GM12878 (cell line): ENCODE measurements around the gene GPX7. TPM values are rescaled to one million over a fixed set of nuclear protein-coding genes. Genes with fewer than 3 reads are reported as not detected.

Experiments used
- ATAC-seq: fragments of 200-7000 bp; cut with Tn5 transposase; 3 replicates; pipeline ENCODE4 v1.9.1; 2020; ENCODE audit warnings: mild to moderate bottlenecking, moderate library complexity
- BruUV-seq: library from RNA; stranded (reverse); fragments of 400-500 nt; replicated peaks from 2 replicates; lab custom pipeline; 2021; lab: Mats Ljungman, UMichigan
- CTCF ChIA-PET: fragments of 300-600 bp; sonication (Branson Sonifier 250); formaldehyde crosslinking; extraction: SDS; loops from one replicate; lab custom pipeline; 2021; ENCODE audit warnings: inconsistent platforms; lab: Yijun Ruan, JAX
- POLR2A ChIA-PET: fragments of 350-600 bp; formaldehyde crosslinking; extraction: SDS; loops from one replicate; lab custom pipeline; 2021; ENCODE audit warnings: inconsistent platforms; lab: Charles Lee
- RAD21 ChIA-PET: fragments of 300-600 bp; sonication (Branson Sonifier 250); formaldehyde crosslinking; loops from one replicate; lab custom pipeline; 2023; ENCODE audit warnings: antibody characterized with exemption; ENCODE audit not compliant: unreplicated experiment; lab: Charles Lee
- SMC1A ChIA-PET: fragments of 300-600 bp; sonication (Branson Sonifier 250); formaldehyde crosslinking; loops from one replicate; lab custom pipeline; 2023; ENCODE audit not compliant: unreplicated experiment, uncharacterized antibody; lab: Charles Lee
- DNase-seq: peaks from one replicate; pipeline ENCODE4 v3.0.0-alpha.2; 2011; ENCODE audit warnings: low read depth, low spot score
- FAIRE-seq: peaks from 3 replicates; lab custom pipeline; 2011; peaks lifted over from hg19 to GRCh38; lab: Jason Lieb, UNC
- H2AFZ ChIP-seq: 2 replicates; pipeline ENCODE4 v1.6.0; 2011; ENCODE audit warnings: low read depth, low read length, control low read depth; ENCODE audit not compliant: control insufficient read depth
- H3K27ac ChIP-seq: 2 replicates; pipeline ENCODE4 v1.5.1; 2011; ENCODE audit warnings: control low read depth; ENCODE audit not compliant: control insufficient read depth, insufficient read depth
- H3K27me3 ChIP-seq, 2 experiments: replicated peaks in 1 of 2; 2 replicates each; pipeline versions ENCODE4 v1.6.0 to v1.6.1; 2011; ENCODE audit warnings: low read length in 1 of 2; ENCODE audit not compliant: control insufficient read depth in 2 of 2, insufficient read depth in 2 of 2
- H3K36me3 ChIP-seq, 2 experiments: 2 replicates each; pipeline ENCODE4 v1.5.1; 2011; ENCODE audit warnings: low read length in 1 of 2; ENCODE audit not compliant: control insufficient read depth in 2 of 2, insufficient read depth in 2 of 2
- H3K4me1 ChIP-seq: 2 replicates; pipeline ENCODE4 v1.6.1; 2011; ENCODE audit warnings: mild to moderate bottlenecking, low read length, moderate library complexity, mixed read lengths; ENCODE audit not compliant: control insufficient read depth, insufficient read depth
- H3K4me2 ChIP-seq: 2 replicates; pipeline ENCODE4 v1.6.0; 2011; ENCODE audit warnings: control low read depth; ENCODE audit not compliant: control insufficient read depth, insufficient read depth
- H3K4me3 ChIP-seq: fragments of 200-600 bp; sonication (generic); 2 replicates; pipeline ENCODE4 v1.5.1; 2016
- H3K79me2 ChIP-seq: 2 replicates; pipeline ENCODE4 v1.6.0; 2011; ENCODE audit warnings: low read length; ENCODE audit not compliant: control insufficient read depth, insufficient read depth
- H3K9ac ChIP-seq: 2 replicates; pipeline ENCODE4 v1.8.0; 2011; ENCODE audit warnings: low read length, control low read depth, mixed read lengths; ENCODE audit not compliant: control insufficient read depth, insufficient read depth
- H3K9me3 ChIP-seq: replicated peaks from 3 replicates; pipeline ENCODE4 v1.5.1; 2011; ENCODE audit warnings: mild to moderate bottlenecking, low read length; ENCODE audit not compliant: control insufficient read depth, insufficient read depth
- H4K20me1 ChIP-seq: 2 replicates; pipeline ENCODE4 v1.6.0; 2011; ENCODE audit not compliant: control insufficient read depth, insufficient read depth
- EGR1 ChIP-seq, 2 experiments: IDR thresholded peaks; 1 replicate in 1 of 2; 2 replicates in 1 of 2; pipeline ENCODE4 v1.6.1; 2011 to 2012; ENCODE audit warnings: low read depth in 2 of 2, low read length in 2 of 2, borderline replicate concordance in 1 of 2, mild to moderate bottlenecking in 1 of 2, moderate library complexity in 1 of 2
- ELK1 ChIP-seq: IDR thresholded peaks from 2 replicates; pipeline ENCODE4 v1.6.1; 2012; ENCODE audit warnings: low read depth, low read length, improper control_type of control experiment
- LARP7 ChIP-seq: fragments of 450-650 bp; IDR thresholded peaks from 2 replicates; pipeline ENCODE4 v1.6.1; 2017; ENCODE audit warnings: mild to moderate bottlenecking
- RELA ChIP-seq: fragments of 450-650 bp; IDR thresholded peaks from 2 replicates; pipeline ENCODE4 v1.8.0; 2014; ENCODE audit warnings: borderline replicate concordance; ENCODE audit not compliant: partially characterized antibody
- SUPT20H ChIP-seq: IDR thresholded peaks from 2 replicates; pipeline ENCODE4 v1.6.1; 2011; ENCODE audit warnings: low read depth, mild to moderate bottlenecking, low read length, moderate library complexity, borderline replicate concordance; ENCODE audit not compliant: control insufficient read depth
- ZNF217 ChIP-seq: fragments of 450-650 bp; IDR thresholded peaks from 2 replicates; pipeline ENCODE4 v1.6.1; 2017; ENCODE audit warnings: antibody characterized with exemption, mild to moderate bottlenecking
- WGBS: methylation state at CpG from one replicate; pipeline ENCODE4 v1.1.6; 2016; ENCODE audit warnings: low lambda C conversion rate; ENCODE audit not compliant: insufficient replicate concordance, insufficient coverage; ENCODE audit errors: missing lambda C conversion rate; 5-methylcytosine and 5-hydroxymethylcytosine counted together
- in situ Hi-C: fragments of 300-500 bp; cut with MboI; formaldehyde crosslinking; loops from 9 replicates; pipeline ENCODE4 v1.14.3; 2018; ENCODE audit warnings: mixed read lengths
- intact Hi-C: fragments of 100-400 bp; cut with micrococcal nuclease; formaldehyde crosslinking; loops from one replicate; pipeline ENCODE4 v1.14.2; 2022; ENCODE audit not compliant: unreplicated experiment
- polyA plus RNA-seq, 11 experiments: library from polyadenylated mRNA; depleted of rRNA in 4 of 11; unstranded in 6 of 11; stranded (reverse) in 5 of 11; fragments of >200 nt; fragmentation: Nextera tagmentation in 4 of 11; fragmentation: Illumina TruSeq in 1 of 11; extraction: Ambion mirVana in 4 of 11; extraction: Trizol in 1 of 11; gene quantifications; 1 replicate in 1 of 11; 2 replicates in 10 of 11; pipeline versions ENCODE4 v1.2.1 to v1.2.3, GENCODE V29; 2011 to 2016; ENCODE audit warnings: inconsistent platforms in 2 of 11, missing spikeins in 2 of 11, low read depth in 1 of 11
- total RNA-seq, 4 experiments: library from RNA; depleted of rRNA in 3 of 4; stranded (reverse); fragments of >200 nt in 3 of 4; fragmentation: Illumina TruSeq in 1 of 4; extraction: Trizol in 1 of 4; gene quantifications; 2 replicates each; pipeline versions ENCODE4 v1.2.1 to v1.2.3, GENCODE V29; 2013 to 2021
- TF ChIP-seq, protein P1 (sequence below): fragments of 450-650 bp; IDR thresholded peaks from 2 replicates; pipeline ENCODE4 v1.6.1; 2016; ENCODE audit warnings: mild to moderate bottlenecking, moderate library complexity, borderline replicate concordance
- TF ChIP-seq, protein P2 (sequence below): IDR thresholded peaks from 2 replicates; pipeline ENCODE4 v1.6.1; 2011; ENCODE audit warnings: low read depth, low read length, improper control_type of control experiment, borderline replicate concordance
- TF ChIP-seq, protein P3 (sequence below): IDR thresholded peaks from 2 replicates; pipeline ENCODE4 v1.6.1; 2012; ENCODE audit warnings: low read depth, low read length, improper control_type of control experiment
- TF ChIP-seq, protein P4 (sequence below): fragments of 450-650 bp; IDR thresholded peaks from 2 replicates; pipeline ENCODE4 v1.6.1; 2017; ENCODE audit warnings: borderline replicate concordance

Gene GPX7
- total and polyA plus RNA-seq, 10 of the 15 experiments (the other 5 are each of a cell fraction or from before 2014, with no cell fraction given), result 1.9 to 4.2 (median 2.5) TPM; not detected in 1

DNA sequence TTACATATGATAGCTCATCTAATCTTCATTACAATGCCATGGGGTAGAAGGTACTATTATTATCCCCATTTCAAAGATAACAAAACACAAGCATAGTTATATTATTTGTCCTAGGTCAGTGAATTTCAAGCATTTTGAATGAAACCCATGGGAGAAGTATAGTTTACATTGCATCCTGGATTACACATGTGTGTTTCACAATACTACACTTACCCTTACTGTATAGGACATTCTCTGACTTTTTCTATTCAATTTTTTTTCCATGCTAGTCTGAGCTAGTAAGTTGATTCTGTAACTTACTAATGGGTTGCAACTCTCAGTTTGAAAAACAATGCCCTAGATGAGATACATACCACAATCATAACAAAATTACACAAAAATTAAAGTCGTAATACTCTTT is 8.7 kb upstream of the GPX7 start (continued):
- TF ChIP-seq, protein P1, sequence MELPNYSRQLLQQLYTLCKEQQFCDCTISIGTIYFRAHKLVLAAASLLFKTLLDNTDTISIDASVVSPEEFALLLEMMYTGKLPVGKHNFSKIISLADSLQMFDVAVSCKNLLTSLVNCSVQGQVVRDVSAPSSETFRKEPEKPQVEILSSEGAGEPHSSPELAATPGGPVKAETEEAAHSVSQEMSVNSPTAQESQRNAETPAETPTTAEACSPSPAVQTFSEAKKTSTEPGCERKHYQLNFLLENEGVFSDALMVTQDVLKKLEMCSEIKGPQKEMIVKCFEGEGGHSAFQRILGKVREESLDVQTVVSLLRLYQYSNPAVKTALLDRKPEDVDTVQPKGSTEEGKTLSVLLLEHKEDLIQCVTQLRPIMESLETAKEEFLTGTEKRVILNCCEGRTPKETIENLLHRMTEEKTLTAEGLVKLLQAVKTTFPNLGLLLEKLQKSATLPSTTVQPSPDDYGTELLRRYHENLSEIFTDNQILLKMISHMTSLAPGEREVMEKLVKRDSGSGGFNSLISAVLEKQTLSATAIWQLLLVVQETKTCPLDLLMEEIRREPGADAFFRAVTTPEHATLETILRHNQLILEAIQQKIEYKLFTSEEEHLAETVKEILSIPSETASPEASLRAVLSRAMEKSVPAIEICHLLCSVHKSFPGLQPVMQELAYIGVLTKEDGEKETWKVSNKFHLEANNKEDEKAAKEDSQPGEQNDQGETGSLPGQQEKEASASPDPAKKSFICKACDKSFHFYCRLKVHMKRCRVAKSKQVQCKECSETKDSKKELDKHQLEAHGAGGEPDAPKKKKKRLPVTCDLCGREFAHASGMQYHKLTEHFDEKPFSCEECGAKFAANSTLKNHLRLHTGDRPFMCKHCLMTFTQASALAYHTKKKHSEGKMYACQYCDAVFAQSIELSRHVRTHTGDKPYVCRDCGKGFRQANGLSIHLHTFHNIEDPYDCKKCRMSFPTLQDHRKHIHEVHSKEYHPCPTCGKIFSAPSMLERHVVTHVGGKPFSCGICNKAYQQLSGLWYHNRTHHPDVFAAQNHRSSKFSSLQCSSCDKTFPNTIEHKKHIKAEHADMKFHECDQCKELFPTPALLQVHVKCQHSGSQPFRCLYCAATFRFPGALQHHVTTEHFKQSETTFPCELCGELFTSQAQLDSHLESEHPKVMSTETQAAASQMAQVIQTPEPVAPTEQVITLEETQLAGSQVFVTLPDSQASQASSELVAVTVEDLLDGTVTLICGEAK, result no peak
- no peak for TF ChIP-seq RELA

GRCh38 chr1:52595061-52595460 is 7.1 kb upstream of the GPX7 start:
- no peak overlapping the region for H3K27ac ChIP-seq
- ChIA-PET SMC1A (interaction anchor here (1.2 to 1.7 kb wide), 2 partner anchors 19 to 462 kb away, joined by 3 to 4 read pairs; no protein-coding TSS in a partner anchor), RAD21 (no interaction called here), CTCF (interaction anchor here (1.4 kb wide), 1 partner anchor 9 kb away, joined by 4 read pairs; no protein-coding TSS in a partner anchor), POLR2A (no interaction called here)
- H3K27me3 ChIP-seq, result no peaks in the 10 kb centered on the region; a peak in 2 of 4 replicates
- H4K20me1 ChIP-seq, result no peaks in the 10 kb centered on the region
- WGBS, result 32% methylated on average over 3 of the region's 3 CpGs
- no peaks in the 10 kb centered on the region for H3K79me2 ChIP-seq
- no peak overlapping the region for H3K4me2 ChIP-seq
- in situ Hi-C loops, result no loop called here
- H3K4me1 ChIP-seq, result no peaks in the 10 kb centered on the region; the same call in 1 of the 2 replicates
- ATAC-seq (no peak), DNase-seq (no peak), FAIRE-seq (no peak)
- no peak overlapping the region for H2AFZ ChIP-seq
- no TSS peak for BruUV-seq
- no peaks in the 10 kb centered on the region for H3K36me3 ChIP-seq
- intact Hi-C loops, result no loop called here
- H3K9ac ChIP-seq, result no peak overlapping the region
- H3K4me3 ChIP-seq, result no peak overlapping the region
- H3K9me3 ChIP-seq, result no peaks in the 10 kb centered on the region
- TF ChIP-seq SUPT20H (no peak), ZNF217 (no peak), EGR1 (IDR thresholded peaks at IDR 0.05; ENCODE audit: borderline replicate concordance in 1 of 2, low read depth in 2 of 2, low read length in 2 of 2) (no peak), ELK1 (no peak), LARP7 (no peak)
- TF ChIP-seq, protein P2, sequence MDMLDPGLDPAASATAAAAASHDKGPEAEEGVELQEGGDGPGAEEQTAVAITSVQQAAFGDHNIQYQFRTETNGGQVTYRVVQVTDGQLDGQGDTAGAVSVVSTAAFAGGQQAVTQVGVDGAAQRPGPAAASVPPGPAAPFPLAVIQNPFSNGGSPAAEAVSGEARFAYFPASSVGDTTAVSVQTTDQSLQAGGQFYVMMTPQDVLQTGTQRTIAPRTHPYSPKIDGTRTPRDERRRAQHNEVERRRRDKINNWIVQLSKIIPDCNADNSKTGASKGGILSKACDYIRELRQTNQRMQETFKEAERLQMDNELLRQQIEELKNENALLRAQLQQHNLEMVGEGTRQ, result no peak
- TF ChIP-seq, protein P3, sequence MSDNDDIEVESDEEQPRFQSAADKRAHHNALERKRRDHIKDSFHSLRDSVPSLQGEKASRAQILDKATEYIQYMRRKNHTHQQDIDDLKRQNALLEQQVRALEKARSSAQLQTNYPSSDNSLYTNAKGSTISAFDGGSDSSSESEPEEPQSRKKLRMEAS, result no peak
- TF ChIP-seq, protein P4, sequence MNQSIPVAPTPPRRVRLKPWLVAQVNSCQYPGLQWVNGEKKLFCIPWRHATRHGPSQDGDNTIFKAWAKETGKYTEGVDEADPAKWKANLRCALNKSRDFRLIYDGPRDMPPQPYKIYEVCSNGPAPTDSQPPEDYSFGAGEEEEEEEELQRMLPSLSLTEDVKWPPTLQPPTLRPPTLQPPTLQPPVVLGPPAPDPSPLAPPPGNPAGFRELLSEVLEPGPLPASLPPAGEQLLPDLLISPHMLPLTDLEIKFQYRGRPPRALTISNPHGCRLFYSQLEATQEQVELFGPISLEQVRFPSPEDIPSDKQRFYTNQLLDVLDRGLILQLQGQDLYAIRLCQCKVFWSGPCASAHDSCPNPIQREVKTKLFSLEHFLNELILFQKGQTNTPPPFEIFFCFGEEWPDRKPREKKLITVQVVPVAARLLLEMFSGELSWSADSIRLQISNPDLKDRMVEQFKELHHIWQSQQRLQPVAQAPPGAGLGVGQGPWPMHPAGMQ, result no peak
